Measurements from ENCODE around the gene MAMLD1.

DNA sequence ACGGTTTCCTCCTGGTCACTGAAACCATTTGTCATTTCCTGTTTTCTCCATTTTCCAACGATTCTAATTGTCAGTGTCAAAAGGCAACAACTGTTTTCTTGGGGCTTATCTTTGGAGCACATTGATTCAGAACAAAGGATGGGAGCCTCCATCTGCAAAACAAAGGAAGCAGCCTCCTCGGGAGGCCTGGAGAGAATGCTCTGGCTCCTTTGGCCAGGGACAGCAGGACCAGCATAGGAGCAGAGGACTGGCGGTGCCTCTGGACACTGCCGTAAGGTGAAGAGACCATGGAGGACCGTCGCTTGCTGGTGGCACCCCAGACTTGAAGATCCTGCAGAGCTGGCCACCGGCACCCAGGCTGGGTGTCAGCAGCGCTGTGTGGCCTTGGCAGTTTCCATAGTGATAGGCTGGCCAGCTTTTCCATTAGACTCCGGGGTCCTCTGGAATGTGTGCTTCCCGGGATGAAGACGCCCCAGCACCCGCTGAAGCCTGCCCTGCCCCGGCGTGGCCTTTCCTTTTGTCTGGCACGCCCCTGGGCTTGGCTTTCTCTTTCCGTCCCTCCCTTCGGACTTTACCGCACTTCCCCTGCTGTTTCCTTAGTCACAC, 144.2 kb downstream of the MAMLD1 start:
- TF ChIP-seq, protein P1, sequence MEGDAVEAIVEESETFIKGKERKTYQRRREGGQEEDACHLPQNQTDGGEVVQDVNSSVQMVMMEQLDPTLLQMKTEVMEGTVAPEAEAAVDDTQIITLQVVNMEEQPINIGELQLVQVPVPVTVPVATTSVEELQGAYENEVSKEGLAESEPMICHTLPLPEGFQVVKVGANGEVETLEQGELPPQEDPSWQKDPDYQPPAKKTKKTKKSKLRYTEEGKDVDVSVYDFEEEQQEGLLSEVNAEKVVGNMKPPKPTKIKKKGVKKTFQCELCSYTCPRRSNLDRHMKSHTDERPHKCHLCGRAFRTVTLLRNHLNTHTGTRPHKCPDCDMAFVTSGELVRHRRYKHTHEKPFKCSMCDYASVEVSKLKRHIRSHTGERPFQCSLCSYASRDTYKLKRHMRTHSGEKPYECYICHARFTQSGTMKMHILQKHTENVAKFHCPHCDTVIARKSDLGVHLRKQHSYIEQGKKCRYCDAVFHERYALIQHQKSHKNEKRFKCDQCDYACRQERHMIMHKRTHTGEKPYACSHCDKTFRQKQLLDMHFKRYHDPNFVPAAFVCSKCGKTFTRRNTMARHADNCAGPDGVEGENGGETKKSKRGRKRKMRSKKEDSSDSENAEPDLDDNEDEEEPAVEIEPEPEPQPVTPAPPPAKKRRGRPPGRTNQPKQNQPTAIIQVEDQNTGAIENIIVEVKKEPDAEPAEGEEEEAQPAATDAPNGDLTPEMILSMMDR (IDR thresholded peaks at IDR 0.05), result no peak
- TF ChIP-seq POLR2A (IDR thresholded peaks at IDR 0.05), result peak in 1 of 2 donors; percentile 48
